Adipocyte (in vitro differentiated cells): ENCODE data around the gene RSPH1.

Experiments used
- DNase-seq: peaks from one replicate; pipeline ENCODE4 v3.0.0-alpha.2; 2015; ENCODE audit warnings: low read depth
- H3K27me3 ChIP-seq: replicated peaks from 2 replicates; pipeline ENCODE4 v1.7.0; 2013; ENCODE audit warnings: mild to moderate bottlenecking, low read length, moderate library complexity; ENCODE audit not compliant: control insufficient read depth, insufficient read depth
- H3K36me3 ChIP-seq: 2 replicates; pipeline ENCODE4 v1.7.0; 2013; ENCODE audit warnings: low read length, mild to moderate bottlenecking, moderate library complexity; ENCODE audit not compliant: control insufficient read depth, insufficient read depth, severe bottlenecking
- H3K4me1 ChIP-seq: 2 replicates; pipeline ENCODE4 v1.7.0; 2013; ENCODE audit warnings: mild to moderate bottlenecking, low read length, moderate library complexity; ENCODE audit not compliant: control insufficient read depth, insufficient read depth
- H3K4me3 ChIP-seq: 2 replicates; pipeline ENCODE4 v1.7.0; 2013; ENCODE audit warnings: mild to moderate bottlenecking, low read length, moderate library complexity
- H3K9ac ChIP-seq: 2 replicates; pipeline ENCODE4 v1.7.0; 2013; ENCODE audit warnings: mild to moderate bottlenecking, low read length, moderate library complexity
- H3K9me3 ChIP-seq: 2 replicates; pipeline ENCODE4 v1.7.0; 2013; ENCODE audit warnings: mild to moderate bottlenecking, low read length, moderate library complexity; ENCODE audit not compliant: control insufficient read depth

RSPH1 gene

GRCh38 chr21:42479582-42479981 is 16.4 kb downstream of the RSPH1 start:
- Histone ChIP-seq H3K36me3 (no peaks in the 10 kb centered on the region), H3K9me3 (no peaks in the 10 kb centered on the region), H3K4me1 (peaks cover 1% of the 10 kb centered on the region), H3K27me3 (peaks cover 16% of the 10 kb centered on the region), H3K9ac (no peak overlapping the region), H3K4me3 (no peak overlapping the region)
- no peak for DNase-seq

DNA sequence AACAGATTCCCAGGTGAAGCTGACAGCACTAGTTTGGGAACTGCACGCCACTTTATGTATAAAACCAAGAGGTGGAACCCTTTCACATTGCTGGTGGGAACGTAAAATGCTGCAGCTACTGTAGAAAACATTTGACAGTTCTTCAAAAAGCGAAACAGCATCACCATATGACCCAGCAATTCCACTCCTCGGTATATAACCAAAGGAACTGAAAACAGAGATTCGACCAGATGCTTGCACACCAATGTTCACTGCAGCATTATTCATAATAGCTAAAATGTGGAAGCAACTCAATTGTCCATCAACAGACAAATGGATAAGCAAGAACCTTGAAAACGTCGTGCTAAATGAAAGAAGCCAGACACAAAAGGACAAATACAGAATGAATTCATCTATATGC is 17.5 kb downstream of the RSPH1 start:
- Histone ChIP-seq H3K4me3 (no peak overlapping the region), H3K9ac (no peak overlapping the region), H3K4me1 (peaks cover 12% of the 10 kb centered on the region), H3K36me3 (no peaks in the 10 kb centered on the region), H3K9me3 (no peaks in the 10 kb centered on the region), H3K27me3 (peaks cover 16% of the 10 kb centered on the region)
- no peak for DNase-seq

DNA sequence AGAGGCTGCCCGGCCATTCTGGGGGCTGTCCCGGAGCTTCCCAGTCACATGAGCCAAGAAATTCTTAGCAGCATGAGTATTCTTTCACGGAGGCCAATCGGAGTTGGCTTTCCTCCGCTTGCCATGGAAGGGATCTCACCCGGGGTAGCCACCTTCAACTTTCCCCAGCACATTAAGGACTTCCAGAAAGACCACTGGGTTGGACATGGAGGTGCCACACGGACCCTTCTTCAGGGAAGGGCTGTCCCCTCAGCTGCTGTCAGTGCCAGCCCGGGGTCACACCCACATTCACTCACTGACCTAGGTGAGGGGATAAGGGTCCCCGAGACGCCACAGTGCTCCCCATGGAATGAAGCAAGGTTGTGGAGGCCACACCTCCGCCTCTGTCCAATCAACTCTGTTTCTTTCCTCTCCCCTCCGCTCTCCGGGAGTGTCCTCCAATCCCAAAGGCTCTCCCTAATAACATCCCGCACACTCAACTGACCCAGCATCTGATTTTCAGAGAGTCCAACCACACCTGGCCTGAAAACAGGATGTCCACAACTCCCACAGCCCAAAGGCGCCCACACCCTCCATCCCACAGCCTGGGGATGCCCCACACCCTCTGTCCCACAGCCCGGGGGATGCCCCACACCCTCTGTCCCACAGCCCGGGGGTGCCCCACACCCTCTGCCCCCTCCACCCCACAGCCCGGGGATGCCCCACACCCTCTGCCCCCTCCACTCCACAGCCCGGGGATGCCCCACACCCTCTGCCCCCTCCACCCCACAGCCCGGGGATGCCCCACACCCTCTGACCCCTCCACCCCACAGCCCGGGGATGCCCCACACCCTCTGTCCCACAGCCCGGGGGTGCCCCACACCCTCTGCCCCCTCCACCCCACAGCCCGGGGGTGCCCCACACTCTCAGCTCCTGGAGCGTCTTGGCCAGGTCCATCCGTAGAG is 19.4 kb downstream of the RSPH1 start:
- no peak overlapping the region for H3K9ac ChIP-seq
- no peaks in the 10 kb centered on the region for H3K9me3 ChIP-seq
- no peaks in the 10 kb centered on the region for H3K36me3 ChIP-seq
- H3K4me1 ChIP-seq: peaks cover 12% of the 10 kb centered on the region
- peaks cover 19% of the 10 kb centered on the region for H3K27me3 ChIP-seq
- DNase-seq: no peak
- H3K4me3 ChIP-seq: no peak overlapping the region

- H3K4me1 ChIP-seq: peaks cover 12% of the 10 kb centered on the region
- H3K9ac ChIP-seq: no peak overlapping the region
- no peak for DNase-seq
- H3K9me3 ChIP-seq: no peaks in the 10 kb centered on the region
- peaks cover 20% of the 10 kb centered on the region for H3K27me3 ChIP-seq
- H3K36me3 ChIP-seq: no peaks in the 10 kb centered on the region
- no peak overlapping the region for H3K4me3 ChIP-seq
Observed at GRCh38 chr21:42475526-42476387, 20.3 kb downstream of the RSPH1 start.

GRCh38 chr21:42475036-42475435 is 21.0 kb downstream of the RSPH1 start:
- Histone ChIP-seq H3K4me3 (no peak overlapping the region), H3K36me3 (no peaks in the 10 kb centered on the region), H3K9ac (no peak overlapping the region), H3K9me3 (no peaks in the 10 kb centered on the region), H3K27me3 (peaks cover 20% of the 10 kb centered on the region), H3K4me1 (peaks cover 12% of the 10 kb centered on the region)
- peak; percentile 7 for DNase-seq

DNA sequence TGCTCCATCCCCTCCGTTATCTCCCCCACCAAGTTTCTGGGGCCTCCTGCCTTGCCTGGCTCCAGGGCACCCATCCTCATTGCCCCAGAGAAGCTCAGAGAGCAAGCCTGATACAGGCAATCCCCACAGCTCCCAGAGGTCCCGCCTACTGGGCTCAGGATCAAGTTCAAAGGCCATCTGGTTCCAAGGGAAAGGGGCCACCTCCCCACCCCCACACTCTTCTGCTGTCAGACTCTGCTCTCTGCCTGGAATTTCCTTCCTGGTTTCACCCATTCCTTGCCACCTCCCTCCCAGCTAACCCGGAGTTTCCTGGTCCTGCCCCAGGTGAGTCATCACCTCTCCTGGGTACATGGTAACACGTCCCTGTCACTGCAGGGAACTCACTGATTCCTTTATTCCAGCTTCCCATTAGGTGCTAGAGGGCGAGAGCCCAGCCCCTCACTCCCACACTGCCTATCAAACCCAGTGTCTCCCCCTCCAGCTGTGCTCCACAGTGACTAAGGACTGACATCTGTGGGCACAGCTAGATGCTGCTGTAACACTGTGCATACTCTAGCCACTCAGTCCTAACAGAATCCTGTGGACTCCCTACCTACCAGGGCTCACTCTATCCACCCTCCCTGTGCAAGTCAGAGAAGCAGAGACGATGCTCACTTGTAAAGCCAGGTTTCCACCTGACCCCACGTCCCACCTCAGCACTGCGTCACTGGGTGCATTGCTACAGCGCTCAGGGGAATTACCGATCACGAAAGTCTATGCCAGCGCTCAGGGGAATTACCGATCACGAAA is 21.8 kb downstream of the RSPH1 start:
- Histone ChIP-seq H3K9me3 (no peaks in the 10 kb centered on the region), H3K27me3 (peaks cover 20% of the 10 kb centered on the region), H3K4me1 (peaks cover 12% of the 10 kb centered on the region), H3K36me3 (no peaks in the 10 kb centered on the region), H3K9ac (no peak overlapping the region), H3K4me3 (no peak overlapping the region)
- DNase-seq: no peak

- peaks cover 12% of the 10 kb centered on the region for H3K4me1 ChIP-seq
- no peak overlapping the region for H3K4me3 ChIP-seq
- DNase-seq: no peak
- H3K36me3 ChIP-seq: no peaks in the 10 kb centered on the region
- no peak overlapping the region for H3K9ac ChIP-seq
- peaks cover 23% of the 10 kb centered on the region for H3K27me3 ChIP-seq
- no peaks in the 10 kb centered on the region for H3K9me3 ChIP-seq
Observed at GRCh38 chr21:42473498-42474042, 22.5 kb downstream of the RSPH1 start.

GRCh38 chr21:42472521-42472920 is 23.5 kb downstream of the RSPH1 start:
- Histone ChIP-seq H3K36me3 (no peaks in the 10 kb centered on the region), H3K9me3 (no peaks in the 10 kb centered on the region), H3K9ac (no peak overlapping the region), H3K27me3 (peaks cover 26% of the 10 kb centered on the region), H3K4me1 (peaks cover 12% of the 10 kb centered on the region), H3K4me3 (no peak overlapping the region)
- no peak for DNase-seq

- Histone ChIP-seq H3K4me1 (peaks cover 12% of the 10 kb centered on the region), H3K27me3 (peaks cover 22% of the 10 kb centered on the region), H3K9me3 (no peaks in the 10 kb centered on the region), H3K9ac (no peak overlapping the region), H3K36me3 (no peaks in the 10 kb centered on the region), H3K4me3 (no peak overlapping the region)
- DNase-seq: no peak
Observed at GRCh38 chr21:42471716-42472330, 24.2 kb downstream of the RSPH1 start.

GRCh38 chr21:42471206-42471605 is 24.8 kb downstream of the RSPH1 start:
- Histone ChIP-seq H3K4me1 (peaks cover 12% of the 10 kb centered on the region), H3K36me3 (no peaks in the 10 kb centered on the region), H3K27me3 (peaks cover 25% of the 10 kb centered on the region)

More at GRCh38 chr21:42471206-42471605, 24.8 kb downstream of the RSPH1 start:
- no peak for DNase-seq
- no peaks in the 10 kb centered on the region for H3K9me3 ChIP-seq
- H3K9ac ChIP-seq: no peak overlapping the region
- no peak overlapping the region for H3K4me3 ChIP-seq
